ENCODE measurements around the gene SECISBP2L.

DNA sequence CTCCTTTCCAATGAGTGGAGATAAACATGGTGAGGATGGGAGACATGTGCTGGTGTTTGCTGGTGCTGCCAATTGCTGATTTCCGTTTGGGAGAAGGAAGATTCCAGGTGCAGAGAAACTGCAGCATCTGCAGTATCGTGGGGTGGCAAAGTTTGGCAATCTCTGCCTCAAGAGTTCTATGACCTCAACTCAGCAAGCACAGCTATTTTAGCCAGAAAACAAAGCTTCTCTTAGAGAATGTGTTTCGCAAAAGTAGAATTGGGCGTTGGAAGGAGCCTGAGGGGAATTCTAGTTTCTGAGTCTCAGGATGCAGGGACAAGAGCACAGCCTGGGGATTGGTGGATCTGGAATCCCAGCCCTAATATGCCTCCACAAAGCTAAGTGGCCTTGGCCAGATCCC, 64.3 kb downstream of the SECISBP2L start:
- TF ChIP-seq, protein P1, sequence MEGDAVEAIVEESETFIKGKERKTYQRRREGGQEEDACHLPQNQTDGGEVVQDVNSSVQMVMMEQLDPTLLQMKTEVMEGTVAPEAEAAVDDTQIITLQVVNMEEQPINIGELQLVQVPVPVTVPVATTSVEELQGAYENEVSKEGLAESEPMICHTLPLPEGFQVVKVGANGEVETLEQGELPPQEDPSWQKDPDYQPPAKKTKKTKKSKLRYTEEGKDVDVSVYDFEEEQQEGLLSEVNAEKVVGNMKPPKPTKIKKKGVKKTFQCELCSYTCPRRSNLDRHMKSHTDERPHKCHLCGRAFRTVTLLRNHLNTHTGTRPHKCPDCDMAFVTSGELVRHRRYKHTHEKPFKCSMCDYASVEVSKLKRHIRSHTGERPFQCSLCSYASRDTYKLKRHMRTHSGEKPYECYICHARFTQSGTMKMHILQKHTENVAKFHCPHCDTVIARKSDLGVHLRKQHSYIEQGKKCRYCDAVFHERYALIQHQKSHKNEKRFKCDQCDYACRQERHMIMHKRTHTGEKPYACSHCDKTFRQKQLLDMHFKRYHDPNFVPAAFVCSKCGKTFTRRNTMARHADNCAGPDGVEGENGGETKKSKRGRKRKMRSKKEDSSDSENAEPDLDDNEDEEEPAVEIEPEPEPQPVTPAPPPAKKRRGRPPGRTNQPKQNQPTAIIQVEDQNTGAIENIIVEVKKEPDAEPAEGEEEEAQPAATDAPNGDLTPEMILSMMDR (IDR thresholded peaks at IDR 0.05 in 4 of 5, conservative IDR thresholded peaks at IDR 0.05 in 1 of 5) = no peak
- no peak for TF ChIP-seq POLR2A (IDR thresholded peaks at IDR 0.05)

Measured in gastrocnemius medialis (tissue), 4 donors.